Astrocyte of the cerebellum (primary cell): ENCODE measurements around the gene SOCS4.

ENCODE experiments used
- DNase-seq: peaks from one replicate; pipeline ENCODE4 v3.0.0-alpha.2; 2011; ENCODE audit warnings: low read depth
- H3K4me3 ChIP-seq: 2 replicates; pipeline ENCODE4 v1.5.1; 2011; ENCODE audit warnings: mild to moderate bottlenecking, low read depth, low read length, moderate library complexity
- CTCF ChIP-seq: IDR thresholded peaks from 2 replicates; pipeline ENCODE4 v1.5.1; 2012; ENCODE audit warnings: low read length, low read depth, moderate library complexity, mild to moderate bottlenecking; ENCODE audit errors: missing control alignments
- in situ Hi-C: cut with HindIII; loops from 2 replicates; pipeline ENCODE4 v1.10.0; 2017; ENCODE audit warnings: low sequenced_read_pairs

The SOCS4 gene

GRCh38 chr14:55097881-55098560 lies 71.0 kb downstream of the SOCS4 start:
- in situ Hi-C loops: no loop called here
- no peak for DNase-seq
- no peak for TF ChIP-seq CTCF
- H3K4me3 ChIP-seq: no peak overlapping the region

- in situ Hi-C loops: no loop called here
- no peak for DNase-seq
- TF ChIP-seq CTCF: no peak
- no peak overlapping the region for H3K4me3 ChIP-seq
These were observed 71.5 kb downstream of the SOCS4 start for GRCh38 chr14:55098561-55098898.
